GM10266 (cell line): ENCODE measurements around the gene SLC22A8.
"Not testable (repeated sequence)": the region's sequence is repeated elsewhere in the genome, so short reads cannot be mapped to it uniquely, and the experiment has no call there.

Experiments used
- DNase-seq: peaks from one replicate; pipeline ENCODE4 v3.0.0; 2012; ENCODE audit errors: extremely low spot score
- CTCF ChIP-seq: IDR thresholded peaks from 2 replicates; pipeline ENCODE4 v1.5.1; 2012; ENCODE audit warnings: mild to moderate bottlenecking, low read depth; ENCODE audit not compliant: control insufficient read depth, insufficient read depth; ENCODE audit errors: missing control alignments

Gene SLC22A8, protein sequence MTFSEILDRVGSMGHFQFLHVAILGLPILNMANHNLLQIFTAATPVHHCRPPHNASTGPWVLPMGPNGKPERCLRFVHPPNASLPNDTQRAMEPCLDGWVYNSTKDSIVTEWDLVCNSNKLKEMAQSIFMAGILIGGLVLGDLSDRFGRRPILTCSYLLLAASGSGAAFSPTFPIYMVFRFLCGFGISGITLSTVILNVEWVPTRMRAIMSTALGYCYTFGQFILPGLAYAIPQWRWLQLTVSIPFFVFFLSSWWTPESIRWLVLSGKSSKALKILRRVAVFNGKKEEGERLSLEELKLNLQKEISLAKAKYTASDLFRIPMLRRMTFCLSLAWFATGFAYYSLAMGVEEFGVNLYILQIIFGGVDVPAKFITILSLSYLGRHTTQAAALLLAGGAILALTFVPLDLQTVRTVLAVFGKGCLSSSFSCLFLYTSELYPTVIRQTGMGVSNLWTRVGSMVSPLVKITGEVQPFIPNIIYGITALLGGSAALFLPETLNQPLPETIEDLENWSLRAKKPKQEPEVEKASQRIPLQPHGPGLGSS

DNA sequence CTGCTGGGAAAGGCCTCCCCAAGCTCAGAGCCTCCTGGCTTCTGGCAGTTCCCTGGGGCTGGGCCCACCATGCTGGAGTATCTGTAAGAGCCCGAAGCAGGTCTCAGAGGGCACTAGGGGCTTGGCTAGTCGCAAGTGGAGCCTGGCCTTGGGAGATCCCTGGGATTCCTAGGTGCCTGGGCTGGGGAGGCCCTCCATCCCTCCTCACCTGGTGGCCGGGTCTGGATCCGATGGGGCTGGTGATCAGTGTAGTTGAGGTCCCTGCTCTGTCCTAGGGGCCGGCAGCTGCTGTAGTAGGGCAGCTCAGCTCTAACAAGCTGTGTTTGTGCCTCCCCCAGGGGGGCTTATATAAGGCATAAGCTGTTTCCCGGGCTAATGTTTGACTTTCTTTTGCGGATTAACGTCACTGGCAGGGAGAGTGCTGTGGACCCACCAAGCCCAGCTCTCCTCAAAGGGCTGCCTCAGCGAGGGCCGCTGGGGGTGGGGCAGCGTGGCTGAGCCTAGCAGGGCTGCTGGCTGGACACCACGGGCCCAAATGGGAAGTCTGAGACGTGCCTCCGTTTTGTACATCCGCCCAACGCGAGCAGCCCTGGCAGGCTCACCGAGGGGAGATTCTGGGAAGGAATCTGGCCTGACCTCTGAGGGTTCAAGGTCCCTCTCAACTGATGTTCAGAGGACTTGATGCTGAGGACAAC is at the start of gene SLC22A8:
TSS of gene SLC22A8 (minus strand) at position 321 of the 695 bp plus-strand sequence. CDS start 883 bp downstream, outside the sequence.
- TF ChIP-seq CTCF: no peak
- no peak for DNase-seq

- DNase-seq: not testable (repeated sequence)
Observed at GRCh38 chr11:63046203-63046602, 30.6 kb upstream of the SLC22A8 start.

- no peak for DNase-seq
- TF ChIP-seq CTCF: no peak
Observed at GRCh38 chr11:63042596-63042995, 27.0 kb upstream of the SLC22A8 start.

DNA sequence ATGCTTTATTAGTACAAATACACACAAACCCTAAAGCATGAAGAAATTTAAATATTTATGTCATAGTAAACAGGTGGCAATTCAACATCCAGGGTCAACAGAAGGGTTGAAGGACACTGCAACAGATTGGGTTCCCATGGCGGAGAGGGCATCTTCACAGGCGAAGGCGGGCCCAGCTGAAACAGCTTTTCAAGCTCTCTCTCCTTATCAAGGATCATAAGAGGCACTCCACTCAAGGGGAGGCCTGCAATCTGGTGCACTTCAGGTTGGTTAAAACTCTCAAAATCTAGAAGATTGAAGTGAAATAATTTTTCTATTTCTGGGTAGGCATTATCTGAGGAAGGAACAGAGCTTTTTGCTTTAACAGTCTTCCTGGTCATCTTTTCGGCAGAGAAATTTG is 16.8 kb upstream of the SLC22A8 start:
- DNase-seq: no peak
- TF ChIP-seq CTCF: no peak

DNA sequence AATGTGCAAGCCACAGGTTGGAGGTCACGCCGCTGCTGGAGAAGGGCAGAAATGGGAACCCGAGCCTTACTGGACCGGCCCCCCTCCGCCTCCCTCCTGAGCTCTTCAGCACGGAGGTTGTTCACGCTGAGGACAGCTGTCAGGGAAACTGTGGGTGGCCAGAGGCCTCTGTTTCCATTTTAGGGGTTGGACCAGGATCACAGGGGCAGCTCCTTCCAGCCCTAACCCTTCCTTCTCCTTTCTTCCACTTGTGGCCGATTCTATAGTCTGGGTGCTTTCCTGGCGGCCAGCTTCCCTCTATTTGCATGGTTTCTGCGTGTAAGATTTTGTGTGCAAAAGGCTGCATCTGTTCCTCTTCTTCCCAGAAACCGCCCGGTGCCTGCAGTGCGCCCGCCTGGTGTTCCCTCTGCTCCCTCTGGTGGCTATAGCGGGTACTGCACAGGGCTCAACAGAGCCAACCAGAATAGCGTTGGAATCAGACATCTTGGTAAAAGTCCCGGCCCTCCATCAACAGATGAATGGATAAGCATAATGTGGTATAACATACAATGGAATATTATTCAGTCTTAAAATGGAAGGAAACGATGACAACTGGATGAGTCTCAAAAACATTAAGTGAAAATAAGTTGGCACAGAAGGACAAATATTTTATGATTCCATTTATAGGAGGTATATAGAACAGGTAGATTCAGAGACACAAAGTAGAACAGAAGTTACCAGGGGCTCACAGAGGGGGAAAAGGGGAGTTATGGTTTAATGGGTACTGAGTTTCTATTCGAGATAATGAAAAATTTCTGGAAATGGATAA is 8.4 kb upstream of the SLC22A8 start:
- DNase-seq: peak; percentile 78
- peak; percentile 97 for TF ChIP-seq CTCF

DNA sequence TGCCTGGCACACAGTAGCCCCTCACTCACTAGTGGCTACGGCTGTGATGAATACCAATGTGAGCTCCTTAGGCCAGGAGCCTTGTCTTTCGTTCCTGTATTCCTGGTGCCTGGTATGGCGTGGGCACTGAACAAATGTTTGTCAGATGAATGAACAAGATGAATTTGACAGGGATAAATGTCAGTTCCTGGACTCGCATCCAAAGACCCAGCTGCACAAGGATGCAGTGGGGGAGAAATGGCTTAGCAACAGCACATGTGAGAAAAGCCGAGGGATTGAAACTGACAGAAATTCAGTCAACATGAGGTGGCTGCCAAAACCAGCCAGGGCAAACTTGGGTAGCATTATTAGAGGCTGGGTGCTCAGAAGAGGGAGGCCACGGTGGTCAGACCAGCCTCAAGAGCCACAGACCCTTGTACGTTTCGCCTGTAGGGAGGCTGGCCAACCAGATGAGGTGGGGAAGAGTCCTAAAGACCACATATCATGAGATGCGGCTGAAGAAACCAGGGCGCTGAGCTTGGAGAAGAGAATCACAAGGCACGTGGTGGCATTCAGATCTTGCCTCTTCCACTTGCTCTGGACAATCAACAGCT is 7.7 kb upstream of the SLC22A8 start:
- no peak for DNase-seq
- TF ChIP-seq CTCF: no peak

DNA sequence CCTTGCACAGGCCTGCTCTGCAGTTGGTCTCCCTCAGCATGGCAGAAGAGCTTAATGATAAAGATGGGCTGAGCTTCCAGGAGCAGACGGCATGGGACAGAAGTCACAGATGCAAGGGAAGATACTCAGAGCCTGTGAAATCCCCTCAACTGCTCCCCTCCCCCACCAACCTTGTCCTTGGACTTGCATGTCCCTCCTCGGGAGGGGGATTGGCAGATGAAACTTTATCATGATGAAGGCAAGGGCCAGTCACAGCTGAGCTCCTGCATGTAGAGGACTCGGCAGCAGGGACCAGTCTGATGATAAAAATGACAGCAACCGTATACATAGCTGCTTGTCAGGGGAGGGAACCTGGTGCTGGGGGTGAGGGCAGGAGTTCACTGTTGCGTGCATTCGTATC is 6.8 kb upstream of the SLC22A8 start:
- no peak for TF ChIP-seq CTCF
- DNase-seq: no peak
